ENCODE measurements around the gene CDC42EP4. TPM values are rescaled to one million over a fixed set of nuclear protein-coding genes. Genes with fewer than 3 reads are reported as not detected.
A peak's percentile ranks its signal among the peaks of the same experiment; 100 is the strongest.

The CDC42EP4 gene
- total and polyA plus RNA-seq, 10 of the 15 experiments (the other 5 are each of a cell fraction or from before 2014, with no cell fraction given) = 0.05 to 7.1 (median 2.7) TPM

GRCh38 chr17:73281928-73282327, 29.9 kb downstream of the CDC42EP4 start (continued):
- TF ChIP-seq SREBF2 (IDR thresholded peaks at IDR 0.05; ENCODE audit: low read length) (no peak), ESRRA (IDR thresholded peaks at IDR 0.05; ENCODE audit: low read length) (no peak), PBX3 (IDR thresholded peaks at IDR 0.05; ENCODE audit: insufficient replicate concordance, low read depth, low read length) (no peak), RFX5 (IDR thresholded peaks at IDR 0.05; ENCODE audit: low read depth, low read length) (no peak), IKZF1 (conservative IDR thresholded peaks at IDR 0.05) (peak; percentile 93), DPF2 (IDR thresholded peaks at IDR 0.05) (peak; percentile 75), PML (IDR thresholded peaks at IDR 0.05; ENCODE audit: low read length) (no peak), REST (IDR thresholded peaks at IDR 0.05; ENCODE audit: low read depth, low read length) (no peak), TCF7 (IDR thresholded peaks at IDR 0.05; ENCODE audit: borderline replicate concordance) (no peak), SMARCA5 (IDR thresholded peaks at IDR 0.05) (no peak), MTA3 (IDR thresholded peaks at IDR 0.05; ENCODE audit: borderline replicate concordance, low read length) (no peak), ZNF24 (IDR thresholded peaks at IDR 0.05) (no peak), IRF3 (IDR thresholded peaks at IDR 0.05) (no peak), ZSCAN29 (IDR thresholded peaks at IDR 0.05) (no peak), NFYA (IDR thresholded peaks at IDR 0.05; ENCODE audit: borderline replicate concordance, low read depth, low read length) (no peak), RAD51 (IDR thresholded peaks at IDR 0.05) (no peak), POU2F2 (IDR thresholded peaks at IDR 0.05; ENCODE audit: borderline replicate concordance, low read depth, low read length) (peak; percentile 59; the same call in 1 of the 3 replicates), GATAD2B (conservative IDR thresholded peaks at IDR 0.05; ENCODE audit: low read depth) (peak; percentile 99), SMC3 (IDR thresholded peaks at IDR 0.05; ENCODE audit: borderline replicate concordance, low read length) (no peak), ZBTB40 (IDR thresholded peaks at IDR 0.05; ENCODE audit: borderline replicate concordance) (no peak), MXI1 (IDR thresholded peaks at IDR 0.05; ENCODE audit: low read depth, low read length) (no peak)
- TF ChIP-seq, protein P1, sequence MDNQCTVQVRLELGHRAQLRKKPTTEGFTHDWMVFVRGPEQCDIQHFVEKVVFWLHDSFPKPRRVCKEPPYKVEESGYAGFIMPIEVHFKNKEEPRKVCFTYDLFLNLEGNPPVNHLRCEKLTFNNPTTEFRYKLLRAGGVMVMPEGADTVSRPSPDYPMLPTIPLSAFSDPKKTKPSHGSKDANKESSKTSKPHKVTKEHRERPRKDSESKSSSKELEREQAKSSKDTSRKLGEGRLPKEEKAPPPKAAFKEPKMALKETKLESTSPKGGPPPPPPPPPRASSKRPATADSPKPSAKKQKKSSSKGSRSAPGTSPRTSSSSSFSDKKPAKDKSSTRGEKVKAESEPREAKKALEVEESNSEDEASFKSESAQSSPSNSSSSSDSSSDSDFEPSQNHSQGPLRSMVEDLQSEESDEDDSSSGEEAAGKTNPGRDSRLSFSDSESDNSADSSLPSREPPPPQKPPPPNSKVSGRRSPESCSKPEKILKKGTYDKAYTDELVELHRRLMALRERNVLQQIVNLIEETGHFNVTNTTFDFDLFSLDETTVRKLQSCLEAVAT (IDR thresholded peaks at IDR 0.05) = no peak

All from GM12878 (cell line).